C4-2B (cell line): Measurements from ENCODE around the gene PSMC4.

Experiments
- ZFX ChIP-seq: fragments of 450-650 bp; IDR thresholded peaks from 2 replicates; pipeline ENCODE4 v1.6.1; 2017
- TF ChIP-seq, protein P1 (sequence below): fragments of 450-650 bp; conservative IDR thresholded peaks from 2 replicates; pipeline ENCODE4 v1.5.1; 2017; ENCODE audit warnings: mild to moderate bottlenecking

DNA sequence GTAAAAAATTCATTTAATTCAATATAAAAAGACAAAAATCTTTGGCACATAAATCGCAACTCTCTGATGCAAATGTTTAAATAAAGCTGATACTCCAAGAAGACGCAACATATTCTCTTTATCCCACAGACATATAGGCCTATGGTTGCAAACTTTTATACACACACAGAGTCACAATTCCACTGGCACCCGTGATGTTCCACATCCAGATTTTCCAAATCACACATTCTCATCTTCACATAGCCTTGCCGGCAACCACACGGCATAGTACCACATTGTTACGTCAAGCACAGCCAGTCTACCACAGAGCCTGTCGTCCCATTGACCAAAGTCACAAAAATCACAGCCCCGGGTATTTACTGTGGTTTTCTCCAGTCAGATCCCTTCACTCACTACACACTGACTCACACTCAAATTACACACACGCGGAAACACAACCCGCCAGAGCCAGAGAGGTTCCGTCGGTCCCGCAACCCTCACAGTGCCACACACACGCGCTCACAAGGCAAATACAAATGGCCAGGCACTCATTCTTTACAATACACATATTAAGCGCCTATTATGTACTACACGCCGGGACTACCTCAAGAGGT lies 25.3 kb downstream of the PSMC4 start:
- TF ChIP-seq, protein P1, sequence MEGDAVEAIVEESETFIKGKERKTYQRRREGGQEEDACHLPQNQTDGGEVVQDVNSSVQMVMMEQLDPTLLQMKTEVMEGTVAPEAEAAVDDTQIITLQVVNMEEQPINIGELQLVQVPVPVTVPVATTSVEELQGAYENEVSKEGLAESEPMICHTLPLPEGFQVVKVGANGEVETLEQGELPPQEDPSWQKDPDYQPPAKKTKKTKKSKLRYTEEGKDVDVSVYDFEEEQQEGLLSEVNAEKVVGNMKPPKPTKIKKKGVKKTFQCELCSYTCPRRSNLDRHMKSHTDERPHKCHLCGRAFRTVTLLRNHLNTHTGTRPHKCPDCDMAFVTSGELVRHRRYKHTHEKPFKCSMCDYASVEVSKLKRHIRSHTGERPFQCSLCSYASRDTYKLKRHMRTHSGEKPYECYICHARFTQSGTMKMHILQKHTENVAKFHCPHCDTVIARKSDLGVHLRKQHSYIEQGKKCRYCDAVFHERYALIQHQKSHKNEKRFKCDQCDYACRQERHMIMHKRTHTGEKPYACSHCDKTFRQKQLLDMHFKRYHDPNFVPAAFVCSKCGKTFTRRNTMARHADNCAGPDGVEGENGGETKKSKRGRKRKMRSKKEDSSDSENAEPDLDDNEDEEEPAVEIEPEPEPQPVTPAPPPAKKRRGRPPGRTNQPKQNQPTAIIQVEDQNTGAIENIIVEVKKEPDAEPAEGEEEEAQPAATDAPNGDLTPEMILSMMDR = no peak
- TF ChIP-seq ZFX = no peak
